Melanocyte of skin (primary cell): ENCODE results near the gene CENPU. TPM values are rescaled to one million over a fixed set of nuclear protein-coding genes. Genes with fewer than 3 reads are reported as not detected.

ENCODE experiments used
- total RNA-seq, 2 donors: library from RNA; depleted of rRNA; stranded (reverse); fragments of >200 nt; gene quantifications; 2 replicates each; pipeline ENCODE4 v1.2.3, GENCODE V29; 2012

The CENPU gene
- 10 to 100 TPM; 27.9 to 46.3 TPM for total RNA-seq

GRCh38 chr4:184733654-184734524, at the start of gene CENPU:
Gene CENPU (minus strand): TSS chr4:184734096. CDS start chr4:184734062, 34 bp downstream.

GRCh38 chr4:184649026-184649970, 84.6 kb downstream of the CENPU start, which contains the start of the genes CASP3 and PRIMPOL:
Gene CASP3 (minus strand): TSS chr4:184649447. CDS start chr4:184638453, 10,994 bp downstream.
Gene PRIMPOL (plus strand): TSS chr4:184649738. CDS start chr4:184657141, 7,403 bp downstream.

Other genes with a start within 250 kb of the CENPU start
- 10 to 100 TPM; 25.1 to 49.0 TPM for gene CASP3, start 84.6 kb downstream of the CENPU start, total RNA-seq
- 10 to 100 TPM in 1 of 2 donors, 1 to 10 TPM in 1; 9.3 to 15.3 TPM for gene PRIMPOL, start 84.4 kb downstream of the CENPU start, total RNA-seq
- 10 to 100 TPM; 66.8 to 80.9 TPM for gene ACSL1, start 91.9 kb upstream of the CENPU start, total RNA-seq